Lower leg skin (tissue), 3 donors: ENCODE data around the gene HOXB7.

Source experiments
- POLR2A ChIP-seq, 2 donors: fragments of 450-650 bp; IDR thresholded peaks; one replicate each; pipeline ENCODE4 v1.6.1; 2016 to 2017; ENCODE audit warnings: antibody characterized with exemption in 2 of 2, mild to moderate bottlenecking in 1 of 2, moderate library complexity in 1 of 2
- TF ChIP-seq, protein P1 (sequence below), 3 donors: fragments of 450-650 bp; IDR thresholded peaks; one replicate each; pipeline ENCODE4 v1.5.1; 2016; ENCODE audit warnings: antibody characterized with exemption in 3 of 3, mild to moderate bottlenecking in 3 of 3, moderate library complexity in 2 of 3

GRCh38 chr17:48600244-48601098 is 10.3 kb downstream of the HOXB7 start:
- TF ChIP-seq, protein P1, sequence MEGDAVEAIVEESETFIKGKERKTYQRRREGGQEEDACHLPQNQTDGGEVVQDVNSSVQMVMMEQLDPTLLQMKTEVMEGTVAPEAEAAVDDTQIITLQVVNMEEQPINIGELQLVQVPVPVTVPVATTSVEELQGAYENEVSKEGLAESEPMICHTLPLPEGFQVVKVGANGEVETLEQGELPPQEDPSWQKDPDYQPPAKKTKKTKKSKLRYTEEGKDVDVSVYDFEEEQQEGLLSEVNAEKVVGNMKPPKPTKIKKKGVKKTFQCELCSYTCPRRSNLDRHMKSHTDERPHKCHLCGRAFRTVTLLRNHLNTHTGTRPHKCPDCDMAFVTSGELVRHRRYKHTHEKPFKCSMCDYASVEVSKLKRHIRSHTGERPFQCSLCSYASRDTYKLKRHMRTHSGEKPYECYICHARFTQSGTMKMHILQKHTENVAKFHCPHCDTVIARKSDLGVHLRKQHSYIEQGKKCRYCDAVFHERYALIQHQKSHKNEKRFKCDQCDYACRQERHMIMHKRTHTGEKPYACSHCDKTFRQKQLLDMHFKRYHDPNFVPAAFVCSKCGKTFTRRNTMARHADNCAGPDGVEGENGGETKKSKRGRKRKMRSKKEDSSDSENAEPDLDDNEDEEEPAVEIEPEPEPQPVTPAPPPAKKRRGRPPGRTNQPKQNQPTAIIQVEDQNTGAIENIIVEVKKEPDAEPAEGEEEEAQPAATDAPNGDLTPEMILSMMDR (IDR thresholded peaks at IDR 0.05) = no peak
- TF ChIP-seq POLR2A (IDR thresholded peaks at IDR 0.05) = no peak
